ENCODE data around the gene C7orf25. TPM values are rescaled to one million over a fixed set of nuclear protein-coding genes. Genes with fewer than 3 reads are reported as not detected.

The C7orf25 gene
- total RNA-seq, 1 donor: 2.0 TPM

DNA sequence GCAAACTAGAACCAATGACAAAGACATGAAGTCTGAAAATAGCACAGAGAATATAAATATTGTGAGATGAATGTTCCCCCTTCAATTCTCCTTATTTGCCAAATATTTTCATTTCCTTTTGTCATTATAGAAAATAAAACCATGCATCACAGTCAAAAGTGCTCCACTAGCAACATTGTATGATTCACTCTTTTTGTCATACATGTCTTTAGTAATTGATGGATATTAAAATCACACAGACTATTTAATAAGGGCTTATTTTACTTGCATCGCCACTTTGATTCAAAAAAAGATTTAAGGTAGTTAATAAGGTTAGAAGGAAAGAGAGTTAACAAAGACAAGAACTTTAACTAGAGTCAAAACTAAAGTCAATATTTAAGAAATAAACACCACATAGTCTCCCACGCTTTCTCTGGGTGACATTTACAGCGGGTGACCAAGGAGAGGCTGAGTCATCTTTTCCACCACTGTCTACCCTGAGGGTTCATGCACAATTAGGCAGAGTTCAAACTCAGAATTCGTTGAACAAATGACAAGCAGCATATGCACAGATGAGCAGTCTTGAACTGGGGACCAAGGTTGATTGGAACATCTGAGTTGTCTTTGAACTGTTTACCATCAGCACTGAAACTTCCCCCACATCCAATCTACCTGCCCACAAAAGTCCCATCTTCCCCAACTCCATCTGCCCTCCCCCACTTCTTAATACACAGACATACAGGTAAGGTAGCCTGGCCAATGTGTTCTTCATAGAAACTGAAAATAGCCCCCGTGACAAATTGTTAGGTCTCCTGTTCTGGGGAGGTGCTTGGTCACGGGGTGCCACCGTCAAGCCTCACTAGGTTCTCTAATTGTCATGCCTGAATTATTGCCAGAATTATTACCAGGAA is 42.5 kb downstream of the C7orf25 start:
- Histone ChIP-seq H3K4me3 (ENCODE audit: low read length) (no peak overlapping the region), H3K4me1 (ENCODE audit: insufficient read depth, low read length) (no peaks in the 10 kb centered on the region), H3K27me3 (ENCODE audit: insufficient read depth, low read length) (peaks cover 3% of the 10 kb centered on the region), H3K9me3 (ENCODE audit: low read depth, low read length) (no peaks in the 10 kb centered on the region)

DNA sequence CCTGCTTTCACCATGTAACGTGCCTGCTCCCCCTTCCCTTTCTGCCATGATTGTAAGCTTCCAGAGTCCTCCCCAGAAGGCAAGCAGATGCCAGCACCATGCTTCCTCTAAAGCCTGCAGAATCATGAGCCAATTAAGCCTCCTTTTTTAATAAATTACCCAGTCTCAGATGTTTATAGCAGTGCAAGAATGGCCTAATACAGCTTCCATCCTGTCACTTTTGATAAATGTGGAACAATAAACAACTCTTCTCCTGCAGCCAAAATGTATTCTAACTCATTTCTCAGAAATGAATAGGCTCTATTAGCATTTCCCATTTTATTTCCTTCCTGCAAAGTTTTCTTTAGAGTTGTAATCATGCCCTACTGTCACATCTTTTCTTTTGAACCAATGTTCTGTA is 43.4 kb downstream of the C7orf25 start:
- H3K27me3 ChIP-seq (ENCODE audit: insufficient read depth, low read length): peaks cover 3% of the 10 kb centered on the region
- H3K9me3 ChIP-seq (ENCODE audit: low read depth, low read length): no peaks in the 10 kb centered on the region
- H3K4me3 ChIP-seq (ENCODE audit: low read length): no peak overlapping the region
- no peaks in the 10 kb centered on the region for H3K4me1 ChIP-seq (ENCODE audit: insufficient read depth, low read length)

Other genes starting within 250 kb of the C7orf25 start
- 58.4 TPM for gene PSMA2, start 20.1 kb upstream of the C7orf25 start, total RNA-seq
- gene MRPL32, start 20.3 kb upstream of the C7orf25 start, total RNA-seq: 38.4 TPM
- gene HECW1, start 200.6 kb upstream of the C7orf25 start, total RNA-seq: under 0.01 TPM